Vagina (tissue), 2 donors: ENCODE data around the gene HAUS7. TPM values are rescaled to one million over a fixed set of nuclear protein-coding genes. Genes with fewer than 3 reads are reported as not detected.

ENCODE experiments used
- DNase-seq, 2 donors: peaks; one replicate each; pipeline ENCODE4 v3.0.0-alpha.2; 2017; ENCODE audit errors: extremely low spot score in 2 of 2
- H3K27ac ChIP-seq: fragments of 200-600 bp; sonication (generic); one replicate; pipeline ENCODE4 v1.5.1; 2019
- H3K27me3 ChIP-seq: fragments of 200-600 bp; sonication (generic); one replicate; pipeline ENCODE4 v1.5.1; 2019
- H3K36me3 ChIP-seq, 2 donors: fragments of 200-600 bp; sonication (generic); one replicate each; pipeline ENCODE4 v1.5.1; 2017 to 2019
- H3K4me1 ChIP-seq: fragments of 200-600 bp; sonication (generic); one replicate; pipeline ENCODE4 v1.5.1; 2019
- H3K4me3 ChIP-seq, 2 donors: fragments of 200-600 bp; sonication (generic); 1 replicate in 1 of 2; 2 replicates in 1 of 2; pipeline ENCODE4 v1.5.1; 2016 to 2019
- H3K9me3 ChIP-seq: fragments of 200-600 bp; sonication (generic); one replicate; pipeline ENCODE4 v1.5.1; 2019
- POLR2A ChIP-seq, 2 donors: fragments of 450-650 bp; IDR thresholded peaks; one replicate each; pipeline ENCODE4 v1.6.1; 2017; ENCODE audit warnings: antibody characterized with exemption in 2 of 2, mild to moderate bottlenecking in 2 of 2, moderate library complexity in 2 of 2
- POLR2AphosphoS5 ChIP-seq, 2 donors: sonication (generic); formaldehyde crosslinking; IDR thresholded peaks; one replicate each; pipeline ENCODE4 v1.9.0; 2017; ENCODE audit warnings: antibody characterized with exemption in 2 of 2, mild to moderate bottlenecking in 2 of 2, low read depth in 1 of 2; ENCODE audit not compliant: insufficient read depth in 1 of 2
- intact Hi-C: fragments of 100-400 bp; cut with DNase I; formaldehyde crosslinking; loops from one replicate; pipeline ENCODE4 v1.15.1; 2023
- total RNA-seq: library from RNA; depleted of rRNA; stranded (reverse); fragments of >200 nt; gene quantifications from one replicate; pipeline ENCODE4 v1.2.3, GENCODE V29; 2016
- TF ChIP-seq, protein P1 (sequence below), 3 experiments: fragments of 450-650 bp in 2 of 3; fragments of 200-600 bp in 1 of 3; sonication (generic) in 1 of 3; IDR thresholded peaks; one replicate each; pipeline ENCODE4 v1.5.1; 2017 to 2019; ENCODE audit warnings: antibody characterized with exemption in 3 of 3, mild to moderate bottlenecking in 2 of 3, moderate library complexity in 2 of 3

HAUS7 gene
- total RNA-seq, 1 donor from 2014 or later: 17.7 TPM

DNA sequence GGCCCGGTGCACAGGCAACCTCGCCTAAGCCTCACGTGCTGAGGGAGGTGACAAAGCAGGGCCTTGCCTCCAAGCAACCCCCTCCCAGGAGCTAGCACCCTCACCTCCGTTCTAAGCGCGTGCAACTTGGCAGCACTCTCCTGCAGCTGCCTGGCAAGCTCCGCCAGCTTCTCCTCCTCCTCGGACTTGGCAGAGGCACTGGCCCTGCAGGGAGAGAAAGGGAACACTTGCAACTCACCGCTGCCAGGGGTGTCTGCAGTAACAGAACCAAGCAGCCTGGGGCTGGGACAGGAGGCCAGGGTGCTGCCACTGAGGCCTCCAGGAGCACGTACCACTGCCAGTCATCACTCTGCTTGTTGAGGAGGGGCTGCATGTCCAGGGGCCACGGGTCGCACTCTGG lies 14.2 kb downstream of the HAUS7 start:
- no peak overlapping the region for H3K4me3 ChIP-seq
- no peak for TF ChIP-seq POLR2A (IDR thresholded peaks at IDR 0.05)
- TF ChIP-seq, protein P1, sequence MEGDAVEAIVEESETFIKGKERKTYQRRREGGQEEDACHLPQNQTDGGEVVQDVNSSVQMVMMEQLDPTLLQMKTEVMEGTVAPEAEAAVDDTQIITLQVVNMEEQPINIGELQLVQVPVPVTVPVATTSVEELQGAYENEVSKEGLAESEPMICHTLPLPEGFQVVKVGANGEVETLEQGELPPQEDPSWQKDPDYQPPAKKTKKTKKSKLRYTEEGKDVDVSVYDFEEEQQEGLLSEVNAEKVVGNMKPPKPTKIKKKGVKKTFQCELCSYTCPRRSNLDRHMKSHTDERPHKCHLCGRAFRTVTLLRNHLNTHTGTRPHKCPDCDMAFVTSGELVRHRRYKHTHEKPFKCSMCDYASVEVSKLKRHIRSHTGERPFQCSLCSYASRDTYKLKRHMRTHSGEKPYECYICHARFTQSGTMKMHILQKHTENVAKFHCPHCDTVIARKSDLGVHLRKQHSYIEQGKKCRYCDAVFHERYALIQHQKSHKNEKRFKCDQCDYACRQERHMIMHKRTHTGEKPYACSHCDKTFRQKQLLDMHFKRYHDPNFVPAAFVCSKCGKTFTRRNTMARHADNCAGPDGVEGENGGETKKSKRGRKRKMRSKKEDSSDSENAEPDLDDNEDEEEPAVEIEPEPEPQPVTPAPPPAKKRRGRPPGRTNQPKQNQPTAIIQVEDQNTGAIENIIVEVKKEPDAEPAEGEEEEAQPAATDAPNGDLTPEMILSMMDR (IDR thresholded peaks at IDR 0.05): no peak
- no peak for TF ChIP-seq POLR2AphosphoS5 (IDR thresholded peaks at IDR 0.05; ENCODE audit: insufficient read depth in 1 of 2, low read depth in 1 of 2)
- no peaks in the 10 kb centered on the region for H3K4me1 ChIP-seq
- intact Hi-C loops: no loop called here
- no peaks in the 10 kb centered on the region for H3K9me3 ChIP-seq
- no peak for DNase-seq
- no peaks in the 10 kb centered on the region for H3K27me3 ChIP-seq
- H3K27ac ChIP-seq: no peak overlapping the region
- no peaks in the 10 kb centered on the region for H3K36me3 ChIP-seq

DNA sequence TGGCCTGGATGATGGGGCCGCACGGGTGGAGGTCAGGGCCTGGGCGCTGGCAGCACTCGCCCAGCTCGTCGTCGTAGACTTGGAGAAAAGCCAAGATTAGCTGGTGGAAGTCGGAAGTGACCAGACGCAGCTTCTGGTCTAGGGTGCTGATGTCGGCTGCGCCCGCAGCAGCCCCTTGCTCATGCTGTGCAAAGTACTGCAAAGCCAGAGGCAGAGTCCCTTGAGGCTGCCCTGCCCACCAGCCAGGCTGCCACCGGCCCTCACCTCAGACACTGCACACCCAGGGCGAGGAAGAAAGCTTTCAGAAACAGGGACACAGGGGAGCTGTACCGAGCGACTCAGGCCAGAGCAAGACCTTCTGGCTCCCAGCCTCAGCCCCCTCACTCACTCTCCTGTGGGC lies 14.8 kb downstream of the HAUS7 start:
- H3K4me1 ChIP-seq: no peaks in the 10 kb centered on the region
- no peak for DNase-seq
- intact Hi-C loops: no loop called here
- no peaks in the 10 kb centered on the region for H3K27me3 ChIP-seq
- TF ChIP-seq, protein P1 (IDR thresholded peaks at IDR 0.05): no peak
- TF ChIP-seq POLR2A (IDR thresholded peaks at IDR 0.05): no peak
- no peak for TF ChIP-seq POLR2AphosphoS5 (IDR thresholded peaks at IDR 0.05; ENCODE audit: insufficient read depth in 1 of 2, low read depth in 1 of 2)
- H3K4me3 ChIP-seq: no peak overlapping the region
- no peaks in the 10 kb centered on the region for H3K9me3 ChIP-seq
- H3K36me3 ChIP-seq: no peaks in the 10 kb centered on the region
- H3K27ac ChIP-seq: no peak overlapping the region

DNA sequence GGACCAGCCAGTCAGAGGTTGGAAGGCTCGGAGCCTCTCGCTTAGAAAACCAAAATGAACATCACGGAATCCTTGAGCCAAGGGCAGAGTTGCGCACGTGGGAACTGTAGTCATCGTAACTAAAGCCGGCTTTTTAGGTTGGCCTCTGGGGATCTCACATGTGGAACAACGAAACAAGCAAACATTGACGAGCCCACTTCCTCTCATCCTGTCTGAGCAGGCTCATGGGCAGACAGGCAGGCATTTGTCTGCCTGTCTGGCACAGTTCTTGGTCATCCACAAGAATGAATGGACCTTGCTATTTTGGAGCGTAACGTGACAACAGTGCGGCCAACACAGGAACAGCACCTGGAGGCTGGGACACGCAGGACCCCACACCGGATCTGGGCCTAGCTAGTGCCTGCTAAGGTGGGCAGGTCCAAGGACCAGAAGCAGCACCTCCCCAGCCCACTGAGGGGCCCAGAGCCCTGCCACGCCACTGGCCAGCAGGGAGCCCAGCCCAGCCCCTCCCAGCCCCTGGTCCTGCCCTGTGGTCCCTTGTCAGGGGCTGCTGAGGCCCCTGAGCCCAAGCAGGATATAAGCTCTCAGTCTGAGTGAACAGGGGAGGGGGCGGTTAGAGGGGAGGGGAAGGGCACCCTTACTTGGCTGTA lies 15.3 kb downstream of the HAUS7 start:
- intact Hi-C loops: no loop called here
- Histone ChIP-seq H3K27ac (no peak overlapping the region), H3K9me3 (no peaks in the 10 kb centered on the region), H3K27me3 (no peaks in the 10 kb centered on the region), H3K4me1 (no peaks in the 10 kb centered on the region), H3K4me3 (no peak overlapping the region), H3K36me3 (no peaks in the 10 kb centered on the region)
- no peak for DNase-seq
- TF ChIP-seq POLR2AphosphoS5 (IDR thresholded peaks at IDR 0.05; ENCODE audit: insufficient read depth in 1 of 2, low read depth in 1 of 2) (no peak), POLR2A (IDR thresholded peaks at IDR 0.05) (no peak)
- TF ChIP-seq, protein P1 (IDR thresholded peaks at IDR 0.05): no peak

DNA sequence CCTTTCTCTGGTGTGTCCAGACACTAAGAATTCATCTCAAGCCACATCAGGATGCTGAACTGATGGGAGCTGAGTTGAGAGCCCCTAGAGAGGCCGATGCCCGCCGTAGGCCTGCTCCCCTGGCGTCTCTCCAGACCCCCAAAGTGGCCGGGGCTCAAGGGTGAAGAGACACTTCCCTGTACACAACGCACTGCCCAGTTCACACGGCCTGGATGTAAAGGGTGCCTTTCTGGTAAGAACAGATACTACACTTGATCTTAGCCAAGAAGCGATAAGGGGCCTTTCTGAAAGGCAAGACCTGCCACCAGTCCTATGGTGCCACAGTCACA lies 19.5 kb downstream of the HAUS7 start:
- intact Hi-C loops: no loop called here
- no peaks in the 10 kb centered on the region for H3K4me1 ChIP-seq
- H3K36me3 ChIP-seq: no peaks in the 10 kb centered on the region
- no peak for DNase-seq
- no peak for TF ChIP-seq POLR2A (IDR thresholded peaks at IDR 0.05)
- TF ChIP-seq POLR2AphosphoS5 (IDR thresholded peaks at IDR 0.05; ENCODE audit: insufficient read depth in 1 of 2, low read depth in 1 of 2): no peak
- TF ChIP-seq, protein P1 (IDR thresholded peaks at IDR 0.05): no peak
- no peaks in the 10 kb centered on the region for H3K9me3 ChIP-seq
- no peaks in the 10 kb centered on the region for H3K27me3 ChIP-seq
- no peak overlapping the region for H3K27ac ChIP-seq
- H3K4me3 ChIP-seq: no peak overlapping the region

DNA sequence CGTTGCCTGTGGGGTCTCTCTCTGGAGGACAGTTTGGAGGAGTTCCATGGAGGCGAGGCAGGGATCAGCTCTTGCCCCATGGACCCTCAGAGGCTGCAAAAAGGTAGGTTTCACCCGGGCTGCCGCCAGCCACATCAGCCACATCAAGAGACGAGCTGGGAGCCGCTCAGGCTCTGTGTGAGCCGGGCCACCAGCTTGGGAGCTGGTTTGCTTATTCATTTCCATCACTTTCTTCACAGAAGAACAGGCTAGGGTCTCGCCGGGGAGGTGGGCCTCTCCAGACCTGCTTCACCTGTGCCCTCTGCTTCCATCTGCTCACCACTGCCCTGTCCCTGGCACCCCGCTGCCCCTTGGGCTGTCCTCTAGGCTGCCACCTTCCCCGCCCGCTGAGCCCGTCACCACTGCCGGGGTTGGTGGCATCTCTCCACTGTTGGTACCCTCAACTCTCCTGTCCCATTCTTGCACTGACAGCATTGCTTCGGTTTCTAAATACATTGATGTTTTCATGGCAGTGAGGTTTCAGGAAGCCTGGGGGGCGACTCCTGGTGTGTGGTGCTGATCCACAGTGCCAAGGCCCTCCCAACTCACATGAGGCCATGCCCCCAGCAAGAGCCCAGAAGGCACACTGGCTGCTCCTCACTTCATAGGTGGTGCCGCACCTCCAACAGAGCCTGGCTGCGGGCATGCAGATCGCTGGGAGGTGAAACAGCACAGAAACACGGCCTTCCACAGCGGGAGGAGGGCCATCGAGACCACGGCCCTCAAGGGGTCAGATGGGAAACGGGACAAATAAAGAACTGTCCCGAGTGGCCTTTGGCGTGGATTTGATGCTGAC lies 20.0 kb downstream of the HAUS7 start:
- Histone ChIP-seq H3K27me3 (no peaks in the 10 kb centered on the region), H3K9me3 (no peaks in the 10 kb centered on the region), H3K27ac (no peak overlapping the region), H3K36me3 (no peaks in the 10 kb centered on the region), H3K4me1 (no peaks in the 10 kb centered on the region), H3K4me3 (no peak overlapping the region)
- intact Hi-C loops: no loop called here
- DNase-seq: no peak
- TF ChIP-seq, protein P1 (IDR thresholded peaks at IDR 0.05): no peak
- TF ChIP-seq POLR2A (IDR thresholded peaks at IDR 0.05) (no peak), POLR2AphosphoS5 (IDR thresholded peaks at IDR 0.05; ENCODE audit: insufficient read depth in 1 of 2, low read depth in 1 of 2) (no peak)
